ENCODE results near the gene SRRM2. TPM values are rescaled to one million over a fixed set of nuclear protein-coding genes. Genes with fewer than 3 reads are reported as not detected.

Gene SRRM2
- total and polyA plus RNA-seq, 9 of the 15 experiments (the other 6 are each of a cell fraction or from before 2014, with no cell fraction given): 26.7 to 563 (median 81.1) TPM

DNA sequence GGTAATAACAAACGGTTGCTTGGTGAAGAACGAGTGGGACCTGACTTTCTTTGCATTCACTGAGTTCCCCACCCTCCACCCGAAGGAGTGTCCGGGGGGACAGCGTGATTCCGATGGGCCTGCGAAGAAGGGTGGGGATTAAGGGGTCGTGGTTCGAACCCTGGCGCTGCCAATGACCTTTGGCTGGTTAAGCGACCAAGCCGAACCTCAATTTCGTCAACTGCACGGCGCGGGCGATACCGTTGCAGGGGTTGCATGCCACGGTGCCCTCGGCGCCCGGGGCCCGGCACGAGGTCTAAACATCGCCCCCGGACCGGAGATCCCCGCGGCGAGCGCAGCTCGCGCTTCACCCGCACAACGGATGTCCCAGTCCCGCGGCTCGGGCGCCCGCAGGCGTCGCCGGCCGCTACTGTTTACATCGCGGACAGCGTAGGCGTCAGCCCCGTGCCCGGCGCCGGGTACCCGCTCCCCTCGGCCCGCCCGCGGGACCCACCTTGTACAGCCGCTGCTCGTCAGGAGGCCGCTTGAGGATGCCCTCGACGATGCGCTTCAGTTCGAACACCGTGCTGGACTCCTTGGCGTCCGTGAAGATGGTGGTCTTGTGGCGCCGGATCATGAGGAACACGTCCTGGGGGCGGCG is 24.2 kb downstream of the SRRM2 start (continued):
- TF ChIP-seq ATF1 (CRISPR knock-in tag; IDR thresholded peaks at IDR 0.05) (no peak), ATF1 (tag; IDR thresholded peaks at IDR 0.05) (no peak), DNMT1 (IDR thresholded peaks at IDR 0.05) (no peak), CXXC5 (CRISPR knock-in tag; IDR thresholded peaks at IDR 0.05) (no peak), BHLHE40 (IDR thresholded peaks at IDR 0.05; ENCODE audit: low read length) (0 out of 2 replicates have a peak, but pooled peaks have one; percentile 10), TBL1XR1 (IDR thresholded peaks at IDR 0.05; ENCODE audit: low read length in 2 of 2) (no peak), POLR2AphosphoS5 (IDR thresholded peaks at IDR 0.05; ENCODE audit: control insufficient read depth, insufficient read depth, low read depth, low read length) (no peak), SMARCC2 (IDR thresholded peaks at IDR 0.05; ENCODE audit: low read depth) (no peak), SIRT6 (IDR thresholded peaks at IDR 0.05; ENCODE audit: low read depth, low read length) (no peak), STAG1 (CRISPR knock-in tag; IDR thresholded peaks at IDR 0.05; ENCODE audit: borderline replicate concordance) (no peak)
- TF ChIP-seq, protein P1, sequence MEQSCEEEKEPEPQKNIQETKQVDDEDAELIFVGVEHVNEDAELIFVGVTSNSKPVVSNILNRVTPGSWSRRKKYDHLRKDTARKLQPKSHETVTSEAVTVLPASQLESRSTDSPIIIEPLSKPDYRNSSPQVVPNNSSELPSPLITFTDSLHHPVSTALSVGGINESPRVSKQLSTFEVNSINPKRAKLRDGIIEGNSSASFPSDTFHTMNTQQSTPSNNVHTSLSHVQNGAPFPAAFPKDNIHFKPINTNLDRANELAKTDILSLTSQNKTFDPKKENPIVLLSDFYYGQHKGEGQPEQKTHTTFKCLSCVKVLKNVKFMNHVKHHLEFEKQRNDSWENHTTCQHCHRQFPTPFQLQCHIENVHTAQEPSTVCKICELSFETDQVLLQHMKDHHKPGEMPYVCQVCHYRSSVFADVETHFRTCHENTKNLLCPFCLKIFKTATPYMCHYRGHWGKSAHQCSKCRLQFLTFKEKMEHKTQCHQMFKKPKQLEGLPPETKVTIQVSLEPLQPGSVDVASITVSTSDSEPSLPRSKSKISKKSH (CRISPR knock-in tag; IDR thresholded peaks at IDR 0.05): no peak
- TF ChIP-seq, protein P2, sequence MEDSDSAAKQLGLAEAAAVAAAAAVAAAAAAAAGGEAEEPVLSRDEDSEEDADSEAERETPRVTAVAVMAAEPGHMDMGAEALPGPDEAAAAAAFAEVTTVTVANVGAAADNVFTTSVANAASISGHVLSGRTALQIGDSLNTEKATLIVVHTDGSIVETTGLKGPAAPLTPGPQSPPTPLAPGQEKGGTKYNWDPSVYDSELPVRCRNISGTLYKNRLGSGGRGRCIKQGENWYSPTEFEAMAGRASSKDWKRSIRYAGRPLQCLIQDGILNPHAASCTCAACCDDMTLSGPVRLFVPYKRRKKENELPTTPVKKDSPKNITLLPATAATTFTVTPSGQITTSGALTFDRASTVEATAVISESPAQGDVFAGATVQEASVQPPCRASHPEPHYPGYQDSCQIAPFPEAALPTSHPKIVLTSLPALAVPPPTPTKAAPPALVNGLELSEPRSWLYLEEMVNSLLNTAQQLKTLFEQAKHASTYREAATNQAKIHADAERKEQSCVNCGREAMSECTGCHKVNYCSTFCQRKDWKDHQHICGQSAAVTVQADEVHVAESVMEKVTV (CRISPR knock-in tag; IDR thresholded peaks at IDR 0.05): no peak
- TF ChIP-seq, protein P3, sequence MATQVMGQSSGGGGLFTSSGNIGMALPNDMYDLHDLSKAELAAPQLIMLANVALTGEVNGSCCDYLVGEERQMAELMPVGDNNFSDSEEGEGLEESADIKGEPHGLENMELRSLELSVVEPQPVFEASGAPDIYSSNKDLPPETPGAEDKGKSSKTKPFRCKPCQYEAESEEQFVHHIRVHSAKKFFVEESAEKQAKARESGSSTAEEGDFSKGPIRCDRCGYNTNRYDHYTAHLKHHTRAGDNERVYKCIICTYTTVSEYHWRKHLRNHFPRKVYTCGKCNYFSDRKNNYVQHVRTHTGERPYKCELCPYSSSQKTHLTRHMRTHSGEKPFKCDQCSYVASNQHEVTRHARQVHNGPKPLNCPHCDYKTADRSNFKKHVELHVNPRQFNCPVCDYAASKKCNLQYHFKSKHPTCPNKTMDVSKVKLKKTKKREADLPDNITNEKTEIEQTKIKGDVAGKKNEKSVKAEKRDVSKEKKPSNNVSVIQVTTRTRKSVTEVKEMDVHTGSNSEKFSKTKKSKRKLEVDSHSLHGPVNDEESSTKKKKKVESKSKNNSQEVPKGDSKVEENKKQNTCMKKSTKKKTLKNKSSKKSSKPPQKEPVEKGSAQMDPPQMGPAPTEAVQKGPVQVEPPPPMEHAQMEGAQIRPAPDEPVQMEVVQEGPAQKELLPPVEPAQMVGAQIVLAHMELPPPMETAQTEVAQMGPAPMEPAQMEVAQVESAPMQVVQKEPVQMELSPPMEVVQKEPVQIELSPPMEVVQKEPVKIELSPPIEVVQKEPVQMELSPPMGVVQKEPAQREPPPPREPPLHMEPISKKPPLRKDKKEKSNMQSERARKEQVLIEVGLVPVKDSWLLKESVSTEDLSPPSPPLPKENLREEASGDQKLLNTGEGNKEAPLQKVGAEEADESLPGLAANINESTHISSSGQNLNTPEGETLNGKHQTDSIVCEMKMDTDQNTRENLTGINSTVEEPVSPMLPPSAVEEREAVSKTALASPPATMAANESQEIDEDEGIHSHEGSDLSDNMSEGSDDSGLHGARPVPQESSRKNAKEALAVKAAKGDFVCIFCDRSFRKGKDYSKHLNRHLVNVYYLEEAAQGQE (IDR thresholded peaks at IDR 0.05; ENCODE audit: borderline replicate concordance): no peak
- TF ChIP-seq, protein P3 (CRISPR knock-in tag; IDR thresholded peaks at IDR 0.05; ENCODE audit: low read depth): 0 out of 2 replicates have a peak, but pooled peaks have one; percentile 71
- TF ChIP-seq, protein P4, sequence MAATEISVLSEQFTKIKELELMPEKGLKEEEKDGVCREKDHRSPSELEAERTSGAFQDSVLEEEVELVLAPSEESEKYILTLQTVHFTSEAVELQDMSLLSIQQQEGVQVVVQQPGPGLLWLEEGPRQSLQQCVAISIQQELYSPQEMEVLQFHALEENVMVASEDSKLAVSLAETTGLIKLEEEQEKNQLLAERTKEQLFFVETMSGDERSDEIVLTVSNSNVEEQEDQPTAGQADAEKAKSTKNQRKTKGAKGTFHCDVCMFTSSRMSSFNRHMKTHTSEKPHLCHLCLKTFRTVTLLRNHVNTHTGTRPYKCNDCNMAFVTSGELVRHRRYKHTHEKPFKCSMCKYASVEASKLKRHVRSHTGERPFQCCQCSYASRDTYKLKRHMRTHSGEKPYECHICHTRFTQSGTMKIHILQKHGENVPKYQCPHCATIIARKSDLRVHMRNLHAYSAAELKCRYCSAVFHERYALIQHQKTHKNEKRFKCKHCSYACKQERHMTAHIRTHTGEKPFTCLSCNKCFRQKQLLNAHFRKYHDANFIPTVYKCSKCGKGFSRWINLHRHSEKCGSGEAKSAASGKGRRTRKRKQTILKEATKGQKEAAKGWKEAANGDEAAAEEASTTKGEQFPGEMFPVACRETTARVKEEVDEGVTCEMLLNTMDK (IDR thresholded peaks at IDR 0.05; ENCODE audit: borderline replicate concordance, insufficient read depth, low read depth, low read length, poor library complexity, severe bottlenecking): no peak
